DMS79 (cell line): Measurements from ENCODE around the gene HS3ST4.

ENCODE experiments used
- DNase-seq: peaks from one replicate; lab custom pipeline; 2025; lab: John Stamatoyannopoulos, UW

Gene HS3ST4

GRCh38 chr16:25895380-25895779 lies 203.6 kb downstream of the HS3ST4 start:
- no peak for DNase-seq

GRCh38 chr16:25896411-25896810 lies 204.7 kb downstream of the HS3ST4 start:
- DNase-seq, result no peak

- no peak for DNase-seq
These were observed 205.9 kb downstream of the HS3ST4 start for GRCh38 chr16:25897702-25898101.

- DNase-seq, result no peak
These were observed 214.1 kb downstream of the HS3ST4 start for GRCh38 chr16:25905810-25906209.

- no peak for DNase-seq
These were observed 219.2 kb downstream of the HS3ST4 start for GRCh38 chr16:25910971-25911370.

- DNase-seq, result no peak
These were observed 220.6 kb downstream of the HS3ST4 start for GRCh38 chr16:25912321-25912720.

- DNase-seq, result no peak
These were observed 222.7 kb downstream of the HS3ST4 start for GRCh38 chr16:25914357-25914962.

GRCh38 chr16:25916037-25916436 lies 224.3 kb downstream of the HS3ST4 start:
- no peak for DNase-seq

GRCh38 chr16:25922438-25922837 lies 230.7 kb downstream of the HS3ST4 start:
- no peak for DNase-seq

GRCh38 chr16:25925421-25925820 lies 233.7 kb downstream of the HS3ST4 start:
- DNase-seq, result no peak

GRCh38 chr16:25931473-25932035 lies 239.8 kb downstream of the HS3ST4 start:
- DNase-seq, result no peak

- DNase-seq, result no peak
These were observed 250.2 kb downstream of the HS3ST4 start for GRCh38 chr16:25941800-25942499.

- DNase-seq, result no peak
These were observed 259.0 kb downstream of the HS3ST4 start for GRCh38 chr16:25950586-25951281.

GRCh38 chr16:25951999-25952398 lies 260.2 kb downstream of the HS3ST4 start:
- DNase-seq, result no peak

GRCh38 chr16:25952983-25953382 lies 261.2 kb downstream of the HS3ST4 start:
- no peak for DNase-seq

GRCh38 chr16:25957707-25958106 lies 265.9 kb downstream of the HS3ST4 start:
- no peak for DNase-seq

GRCh38 chr16:25959221-25959620 lies 267.5 kb downstream of the HS3ST4 start:
- DNase-seq, result no peak

GRCh38 chr16:25966172-25967097 lies 274.7 kb downstream of the HS3ST4 start:
- DNase-seq, result no peak

- no peak for DNase-seq
These were observed 285.4 kb downstream of the HS3ST4 start for GRCh38 chr16:25977121-25977520.

GRCh38 chr16:25978218-25978617 lies 286.5 kb downstream of the HS3ST4 start:
- DNase-seq, result no peak

- no peak for DNase-seq
These were observed 296.3 kb downstream of the HS3ST4 start for GRCh38 chr16:25988084-25988483.

GRCh38 chr16:25988882-25989281 lies 297.1 kb downstream of the HS3ST4 start:
- DNase-seq, result no peak
